Measurements from ENCODE around the gene KCNS1.

DNA sequence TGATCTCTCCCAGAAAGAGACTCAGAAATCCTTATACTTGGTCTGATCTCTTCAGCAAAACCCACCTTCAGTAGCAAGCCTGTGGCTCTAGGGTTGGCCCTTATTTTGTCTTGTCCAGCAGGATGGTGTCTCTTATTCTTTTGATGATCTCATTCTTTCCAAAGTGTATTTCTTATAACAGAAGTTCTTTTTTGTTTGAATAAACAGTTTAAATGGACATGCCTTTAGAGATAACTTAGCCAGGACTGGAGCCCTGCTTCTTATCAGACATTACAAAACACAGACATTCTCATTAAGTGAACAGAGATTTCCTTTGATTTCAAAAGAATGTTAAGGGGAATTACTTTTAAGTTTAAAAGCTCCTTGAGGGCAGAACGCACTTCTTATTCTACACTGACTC, 31.7 kb downstream of the KCNS1 start:
- TF ChIP-seq, protein P1, sequence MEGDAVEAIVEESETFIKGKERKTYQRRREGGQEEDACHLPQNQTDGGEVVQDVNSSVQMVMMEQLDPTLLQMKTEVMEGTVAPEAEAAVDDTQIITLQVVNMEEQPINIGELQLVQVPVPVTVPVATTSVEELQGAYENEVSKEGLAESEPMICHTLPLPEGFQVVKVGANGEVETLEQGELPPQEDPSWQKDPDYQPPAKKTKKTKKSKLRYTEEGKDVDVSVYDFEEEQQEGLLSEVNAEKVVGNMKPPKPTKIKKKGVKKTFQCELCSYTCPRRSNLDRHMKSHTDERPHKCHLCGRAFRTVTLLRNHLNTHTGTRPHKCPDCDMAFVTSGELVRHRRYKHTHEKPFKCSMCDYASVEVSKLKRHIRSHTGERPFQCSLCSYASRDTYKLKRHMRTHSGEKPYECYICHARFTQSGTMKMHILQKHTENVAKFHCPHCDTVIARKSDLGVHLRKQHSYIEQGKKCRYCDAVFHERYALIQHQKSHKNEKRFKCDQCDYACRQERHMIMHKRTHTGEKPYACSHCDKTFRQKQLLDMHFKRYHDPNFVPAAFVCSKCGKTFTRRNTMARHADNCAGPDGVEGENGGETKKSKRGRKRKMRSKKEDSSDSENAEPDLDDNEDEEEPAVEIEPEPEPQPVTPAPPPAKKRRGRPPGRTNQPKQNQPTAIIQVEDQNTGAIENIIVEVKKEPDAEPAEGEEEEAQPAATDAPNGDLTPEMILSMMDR (conservative IDR thresholded peaks at IDR 0.05 in 1 of 2, IDR thresholded peaks at IDR 0.05 in 1 of 2; ENCODE audit: extremely low read depth in 1 of 2, insufficient read depth in 1 of 2, low read depth in 1 of 2, low read length in 2 of 2): no peak
- no peak for TF ChIP-seq EZH2 (IDR thresholded peaks at IDR 0.05; ENCODE audit: borderline replicate concordance, low read length)
